Astrocyte (in vitro differentiated cells and primary cell): ENCODE results near the gene LIM2. TPM values are rescaled to one million over a fixed set of nuclear protein-coding genes. Genes with fewer than 3 reads are reported as not detected.

Experiments
- DNase-seq: peaks from one replicate; pipeline ENCODE4 v3.0.0-alpha.2; 2010; ENCODE audit warnings: low read depth
- FAIRE-seq: peaks from 2 replicates; lab custom pipeline; 2011; peaks lifted over from hg19 to GRCh38; lab: Jason Lieb, UNC
- H2AFZ ChIP-seq: 2 replicates; pipeline ENCODE4 v1.6.0; 2012; ENCODE audit warnings: low read depth, low read length, inconsistent platforms
- H3K27ac ChIP-seq: 2 replicates; pipeline ENCODE4 v1.5.1; 2011; ENCODE audit warnings: low read depth, low read length, inconsistent platforms
- H3K27me3 ChIP-seq: 2 replicates; pipeline ENCODE4 v1.6.0; 2011; ENCODE audit warnings: low read length, inconsistent platforms; ENCODE audit not compliant: insufficient read depth
- H3K36me3 ChIP-seq: 2 replicates; pipeline ENCODE4 v1.5.1; 2011; ENCODE audit warnings: low read length, inconsistent platforms; ENCODE audit not compliant: insufficient read depth
- H3K4me1 ChIP-seq: 2 replicates; pipeline ENCODE4 v1.5.1; 2011; ENCODE audit warnings: low read length, inconsistent platforms; ENCODE audit not compliant: insufficient read depth
- H3K4me2 ChIP-seq: 2 replicates; pipeline ENCODE4 v1.6.0; 2012; ENCODE audit warnings: low read length, inconsistent platforms
- H3K4me3 ChIP-seq: 2 replicates; pipeline ENCODE4 v1.5.1; 2011; ENCODE audit warnings: low read depth, mild to moderate bottlenecking, low read length, inconsistent platforms; ENCODE audit not compliant: insufficient read depth
- H3K79me2 ChIP-seq: 2 replicates; pipeline ENCODE4 v1.6.0; 2012; ENCODE audit warnings: mild to moderate bottlenecking, low read length, inconsistent platforms; ENCODE audit not compliant: insufficient read depth
- H3K9ac ChIP-seq: 2 replicates; pipeline ENCODE4 v1.6.0; 2012; ENCODE audit warnings: mild to moderate bottlenecking, low read length, inconsistent platforms
- H3K9me3 ChIP-seq: 2 replicates; pipeline ENCODE4 v1.5.1; 2012; ENCODE audit warnings: low read depth, mild to moderate bottlenecking, low read length, inconsistent platforms; ENCODE audit not compliant: insufficient read depth
- H4K20me1 ChIP-seq: 2 replicates; pipeline ENCODE4 v1.6.0; 2012; ENCODE audit warnings: low read length, inconsistent platforms; ENCODE audit not compliant: insufficient read depth
- H3K27ac Mint-ChIP-seq: one replicate; pipeline ENCODE4 v1.8.0; 2021; ENCODE audit warnings: mild to moderate bottlenecking, mixed read lengths; ENCODE audit not compliant: unreplicated experiment
- H3K27me3 Mint-ChIP-seq: one replicate; pipeline ENCODE4 v1.8.0; 2021; ENCODE audit warnings: low read depth, mixed read lengths; ENCODE audit not compliant: unreplicated experiment
- H3K36me3 Mint-ChIP-seq: one replicate; pipeline ENCODE4 v1.8.0; 2021; ENCODE audit warnings: low read depth, mixed read lengths; ENCODE audit not compliant: unreplicated experiment
- H3K4me1 Mint-ChIP-seq: one replicate; pipeline ENCODE4 v1.8.0; 2021; ENCODE audit warnings: low read depth, mixed read lengths; ENCODE audit not compliant: unreplicated experiment
- H3K4me3 Mint-ChIP-seq: one replicate; pipeline ENCODE4 v1.8.0; 2021; ENCODE audit warnings: mild to moderate bottlenecking, moderate library complexity, mixed read lengths; ENCODE audit not compliant: unreplicated experiment
- H3K9me3 Mint-ChIP-seq: one replicate; pipeline ENCODE4 v1.8.0; 2021; ENCODE audit warnings: mild to moderate bottlenecking, mixed read lengths; ENCODE audit not compliant: unreplicated experiment
- CTCF ChIP-seq: IDR thresholded peaks from 2 replicates; pipeline ENCODE4 v1.5.1; 2011; ENCODE audit warnings: low read depth, mild to moderate bottlenecking, inconsistent platforms, low read length, moderate library complexity; ENCODE audit not compliant: insufficient read depth
- EZH2 ChIP-seq: IDR thresholded peaks from 2 replicates; pipeline ENCODE4 v1.6.1; 2012; ENCODE audit warnings: mild to moderate bottlenecking, low read length, inconsistent platforms; ENCODE audit not compliant: insufficient read depth
- total RNA-seq: library from RNA; stranded (reverse); gene quantifications from 2 replicates; pipeline ENCODE4 v1.2.1, GENCODE V29; 2021

The LIM2 gene
- total RNA-seq, 1 donor from 2014 or later: not detected

GRCh38 chr19:51372649-51373504 lies 14.9 kb downstream of the LIM2 start, which contains the start of gene NKG7:
NKG7 (minus strand) TSS chr19:51372654; CDS start chr19:51372535, 119 bp downstream.
- Mint-ChIP-seq H3K9me3 (peaks cover 2% of the 10 kb centered on the region), H3K36me3 (peaks cover 2% of the 10 kb centered on the region), H3K4me3 (no peak within 1 kb of the TSS), H3K27me3 (peaks cover 1% of the 10 kb centered on the region), H3K4me1 (peaks cover 5% of the 10 kb centered on the region), H3K27ac (no peak within 1 kb of the TSS)
- no peaks in the 10 kb centered on the region for H3K79me2 ChIP-seq
- no peak for DNase-seq
- no peak within 1 kb of the TSS for H3K4me3 ChIP-seq
- H3K9ac ChIP-seq: no peak within 1 kb of the TSS
- H3K4me2 ChIP-seq: no peak within 1 kb of the TSS
- no peak for FAIRE-seq
- H3K36me3 ChIP-seq: no peaks in the 10 kb centered on the region
- H2AFZ ChIP-seq: no peak within 1 kb of the TSS
- H4K20me1 ChIP-seq: no peaks in the 10 kb centered on the region
- H3K4me1 ChIP-seq: peaks cover 3% of the 10 kb centered on the region
- TF ChIP-seq CTCF (no peak), EZH2 (no peak)
- H3K27ac ChIP-seq: no peak within 1 kb of the TSS
- no peaks in the 10 kb centered on the region for H3K9me3 ChIP-seq
- H3K27me3 ChIP-seq: no peaks in the 10 kb centered on the region

- H3K4me3 Mint-ChIP-seq: no peak overlapping the region
- Histone ChIP-seq H3K9me3 (no peaks in the 10 kb centered on the region), H3K27me3 (no peaks in the 10 kb centered on the region), H4K20me1 (no peaks in the 10 kb centered on the region), H3K36me3 (no peaks in the 10 kb centered on the region), H3K79me2 (no peaks in the 10 kb centered on the region), H3K27ac (no peak overlapping the region), H3K9ac (no peak overlapping the region), H3K4me3 (no peak overlapping the region), H2AFZ (no peak overlapping the region), H3K4me1 (peaks cover 3% of the 10 kb centered on the region), H3K4me2 (no peak overlapping the region)
- H3K27ac Mint-ChIP-seq: no peak overlapping the region
- FAIRE-seq: no peak
- peaks cover 2% of the 10 kb centered on the region for H3K36me3 Mint-ChIP-seq
- DNase-seq: no peak
- peaks cover 2% of the 10 kb centered on the region for H3K9me3 Mint-ChIP-seq
- TF ChIP-seq EZH2 (no peak), CTCF (no peak)
- peaks cover 5% of the 10 kb centered on the region for H3K4me1 Mint-ChIP-seq
- peaks cover 1% of the 10 kb centered on the region for H3K27me3 Mint-ChIP-seq
Measured at GRCh38 chr19:51372021-51372648, 15.6 kb downstream of the LIM2 start.
